Ovary (tissue), 9 donors: Measurements from ENCODE around the gene ROCK1. TPM values are rescaled to one million over a fixed set of nuclear protein-coding genes. Genes with fewer than 3 reads are reported as not detected.
A peak's percentile ranks its signal among the peaks of the same experiment; 100 is the strongest.

Experiments used
- DNase-seq, 5 donors: peaks; one replicate each; pipeline ENCODE4 v3.0.0-alpha.2; 2019 to 2020
- H3K27ac ChIP-seq, 2 donors: fragments of 200-600 bp; one replicate each; pipeline versions ENCODE4 v1.5.1 to v1.8.0; 2019 to 2022
- H3K27me3 ChIP-seq: fragments of 200-600 bp; one replicate; pipeline ENCODE4 v1.8.0; 2022
- H3K36me3 ChIP-seq: fragments of 200-600 bp; sonication (generic); one replicate; pipeline ENCODE4 v1.5.1; 2019
- H3K4me1 ChIP-seq: one replicate; pipeline ENCODE4 v1.8.1; 2013; ENCODE audit warnings: mild to moderate bottlenecking, moderate library complexity; ENCODE audit not compliant: insufficient read depth
- H3K4me3 ChIP-seq: fragments of 200-600 bp; sonication (generic); one replicate; pipeline ENCODE4 v1.5.1; 2017
- H3K9me3 ChIP-seq, 2 donors: fragments of 200-600 bp in 1 of 2; sonication (generic) in 1 of 2; one replicate each; pipeline versions ENCODE4 v1.5.1 to v1.8.1; 2013 to 2019; ENCODE audit warnings: mild to moderate bottlenecking in 1 of 2, moderate library complexity in 1 of 2
- EP300 ChIP-seq: sonication (generic); formaldehyde crosslinking; IDR thresholded peaks from one replicate; pipeline ENCODE4 v1.6.1; 2017; ENCODE audit warnings: antibody characterized with exemption
- POLR2A ChIP-seq: fragments of 450-650 bp; IDR thresholded peaks from one replicate; pipeline ENCODE4 v1.6.1; 2017; ENCODE audit warnings: antibody characterized with exemption, mild to moderate bottlenecking, moderate library complexity
- WGBS, 3 donors: extraction: QIAGEN DNeasy Blood & Tissue Kit in 1 of 3; methylation state at CpG; one replicate each; pipeline versions ENCODE4 v1.1.5 to v1.1.7; 2013 to 2017; 5-methylcytosine and 5-hydroxymethylcytosine counted together
- intact Hi-C, 4 donors: fragments of 100-400 bp; cut with DNase I; formaldehyde crosslinking; loops; one replicate each; pipeline versions ENCODE4 v1.11.0 to v1.15.1; 2022 to 2023
- polyA plus RNA-seq, 2 donors: library from polyadenylated mRNA; stranded (reverse); fragments of 200-250 nt in 1 of 2; fragments of 350-450 nt in 1 of 2; fragmentation: Illumina TruSeq in 1 of 2; extraction: RNeasy Lipid Tissue Mini Kit (QIAGEN cat#74804) in 1 of 2; gene quantifications; one replicate each; pipeline ENCODE4 v1.2.3, GENCODE V29; 2013 to 2014
- total RNA-seq, 7 donors: library from RNA; depleted of rRNA in 2 of 7; stranded (reverse); fragments of >200 nt in 2 of 7; fragmentation: NEBNext Ultra II Directional in 3 of 7; extraction: Animal tissue kit (Norgen Biotek cat#: 25700) in 3 of 7; gene quantifications; one replicate each; pipeline versions ENCODE4 v1.1.0 to v1.2.4, GENCODE V29; 2016 to 2023
- TF ChIP-seq, protein P1 (sequence below), 3 donors: fragments of 450-650 bp in 2 of 3; fragments of 200-600 bp in 1 of 3; IDR thresholded peaks; one replicate each; pipeline versions ENCODE4 v1.5.1 to v1.8.0; 2016 to 2022; ENCODE audit warnings: antibody characterized with exemption in 3 of 3, mild to moderate bottlenecking in 1 of 3
- donor health status: DM: no; HTN: no; CAD: no; lungs with moderate emphysema.
- donor health status: DM: no; HTN: no; CAD: no.
- donor health status: Bipolar disorder and iron deficiency.
- donor health status: DM: yes; HTN: yes; CAD: no.
- donor health status: DM: no; HTN: no; CAD: no.
- donor health status: DM: yes; HTN: yes; CAD: no.

Gene ROCK1
- total and polyA plus RNA-seq, 9 donors = 18.3 to 47.7 (median 43.0) TPM

DNA sequence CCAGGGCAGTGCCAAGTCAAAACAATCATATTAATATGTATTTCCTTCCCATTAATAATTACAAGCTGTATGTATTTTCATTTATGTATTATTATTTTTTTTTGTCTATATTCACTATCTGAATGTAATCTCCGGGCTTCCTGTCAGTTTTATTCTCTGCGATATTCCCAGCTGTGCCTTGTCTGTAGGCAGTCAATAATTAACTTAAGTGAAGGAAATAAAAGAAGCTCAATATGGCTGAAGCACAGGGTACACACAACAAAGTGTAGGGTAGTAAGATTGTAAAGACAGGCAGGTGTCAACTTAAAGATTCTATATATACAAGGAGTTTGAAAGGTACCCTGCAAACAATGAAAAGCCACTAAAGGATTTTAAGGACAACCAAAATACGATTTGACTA lies 122.9 kb downstream of the ROCK1 start:
- Histone ChIP-seq H3K27me3 (no peaks in the 10 kb centered on the region), H3K36me3 (no peaks in the 10 kb centered on the region), H3K4me3 (no peak overlapping the region), H3K27ac (no peak overlapping the region), H3K4me1 (no peaks in the 10 kb centered on the region), H3K9me3 (no peaks in the 10 kb centered on the region)
- intact Hi-C loops = loop anchor here in 1 of 4 donors (10.0 kb wide), 1 partner anchor 126 kb away; the partner anchor contains the start of gene ROCK1
- WGBS, 3 donors = 89 to 94% (median 92%) methylated on average over 3 of the region's 3 CpGs
- TF ChIP-seq, protein P1, sequence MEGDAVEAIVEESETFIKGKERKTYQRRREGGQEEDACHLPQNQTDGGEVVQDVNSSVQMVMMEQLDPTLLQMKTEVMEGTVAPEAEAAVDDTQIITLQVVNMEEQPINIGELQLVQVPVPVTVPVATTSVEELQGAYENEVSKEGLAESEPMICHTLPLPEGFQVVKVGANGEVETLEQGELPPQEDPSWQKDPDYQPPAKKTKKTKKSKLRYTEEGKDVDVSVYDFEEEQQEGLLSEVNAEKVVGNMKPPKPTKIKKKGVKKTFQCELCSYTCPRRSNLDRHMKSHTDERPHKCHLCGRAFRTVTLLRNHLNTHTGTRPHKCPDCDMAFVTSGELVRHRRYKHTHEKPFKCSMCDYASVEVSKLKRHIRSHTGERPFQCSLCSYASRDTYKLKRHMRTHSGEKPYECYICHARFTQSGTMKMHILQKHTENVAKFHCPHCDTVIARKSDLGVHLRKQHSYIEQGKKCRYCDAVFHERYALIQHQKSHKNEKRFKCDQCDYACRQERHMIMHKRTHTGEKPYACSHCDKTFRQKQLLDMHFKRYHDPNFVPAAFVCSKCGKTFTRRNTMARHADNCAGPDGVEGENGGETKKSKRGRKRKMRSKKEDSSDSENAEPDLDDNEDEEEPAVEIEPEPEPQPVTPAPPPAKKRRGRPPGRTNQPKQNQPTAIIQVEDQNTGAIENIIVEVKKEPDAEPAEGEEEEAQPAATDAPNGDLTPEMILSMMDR (IDR thresholded peaks at IDR 0.05) = no peak
- TF ChIP-seq POLR2A (no peak), EP300 (no peak)
- no peak for DNase-seq

DNA sequence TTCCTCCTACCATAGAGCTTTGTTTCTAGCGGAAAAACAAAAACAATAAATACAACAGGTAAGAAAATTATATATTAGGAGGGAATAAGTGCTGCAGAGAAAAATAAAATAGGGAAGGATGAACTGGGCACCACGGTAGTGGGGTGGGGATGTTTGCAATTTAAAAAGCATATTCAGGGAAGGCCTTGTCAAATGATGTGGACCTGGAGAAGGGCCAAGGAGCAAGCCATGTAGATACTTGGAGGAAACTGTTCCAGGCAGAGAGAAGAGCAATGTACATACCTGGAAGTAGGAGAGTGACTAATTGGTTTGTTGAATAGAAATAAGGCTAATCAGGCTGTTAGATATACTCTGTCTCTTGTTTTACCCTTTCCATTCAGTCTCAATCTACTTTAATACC lies 136.5 kb downstream of the ROCK1 start:
- no peak for TF ChIP-seq EP300
- TF ChIP-seq POLR2A = no peak
- TF ChIP-seq, protein P1 (IDR thresholded peaks at IDR 0.05) = no peak
- Histone ChIP-seq H3K27me3 (no peaks in the 10 kb centered on the region), H3K9me3 (no peaks in the 10 kb centered on the region), H3K4me1 (no peaks in the 10 kb centered on the region), H3K36me3 (no peaks in the 10 kb centered on the region), H3K27ac (no peak overlapping the region), H3K4me3 (no peak overlapping the region)
- 90 to 94% (median 90%) methylated on average over 2 of the region's 2 CpGs for WGBS, 3 donors
- DNase-seq = no peak
- intact Hi-C loops = no loop called here

DNA sequence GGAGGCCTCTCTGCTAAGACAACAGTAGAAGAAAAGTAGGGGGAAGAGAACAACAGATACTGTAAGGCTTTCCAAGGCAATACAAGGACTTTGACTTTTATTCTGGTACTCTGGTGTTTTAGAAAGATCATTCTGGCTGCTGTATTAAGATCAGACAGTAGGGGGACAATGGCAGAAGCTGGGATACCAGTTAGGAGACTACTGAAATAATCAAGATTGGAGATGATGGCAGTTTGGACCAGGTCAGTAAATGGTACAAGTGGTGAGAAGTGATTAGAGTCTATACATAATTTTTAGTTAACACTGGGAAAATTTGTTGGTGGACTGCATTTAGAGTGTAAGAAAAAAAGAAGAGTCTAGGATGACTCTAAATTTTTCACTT lies 139.7 kb downstream of the ROCK1 start:
- H3K9me3 ChIP-seq = no peaks in the 10 kb centered on the region
- H3K4me1 ChIP-seq = no peaks in the 10 kb centered on the region
- H3K27ac ChIP-seq = no peak overlapping the region
- H3K27me3 ChIP-seq = no peaks in the 10 kb centered on the region
- TF ChIP-seq, protein P1 (IDR thresholded peaks at IDR 0.05) = peak in 1 of 3 donors; percentile 11
- no peak for TF ChIP-seq POLR2A
- no peaks in the 10 kb centered on the region for H3K36me3 ChIP-seq
- no peak overlapping the region for H3K4me3 ChIP-seq
- DNase-seq = no peak
- intact Hi-C loops = no loop called here

DNA sequence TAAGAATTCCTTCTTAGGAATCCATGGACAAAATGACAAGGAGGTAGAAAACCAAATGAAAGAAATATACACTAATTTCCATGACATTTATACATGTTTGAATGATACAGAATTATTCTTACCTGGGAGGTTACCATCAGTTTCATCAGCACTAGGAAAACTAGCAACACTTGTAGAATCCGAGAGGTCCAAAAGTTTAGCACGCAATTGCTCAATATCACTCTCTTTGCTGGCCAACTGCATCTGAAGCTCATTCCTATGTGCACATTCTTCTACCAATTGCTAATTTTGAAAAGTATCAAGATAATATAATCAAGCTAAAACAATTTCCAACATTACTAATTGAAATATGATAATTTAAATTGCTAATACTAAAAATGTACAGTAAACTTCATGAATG lies 144.8 kb downstream of the ROCK1 start:
- no peak for DNase-seq
- Histone ChIP-seq H3K27ac (no peak overlapping the region), H3K36me3 (no peaks in the 10 kb centered on the region), H3K27me3 (no peaks in the 10 kb centered on the region), H3K4me3 (no peak overlapping the region), H3K4me1 (no peaks in the 10 kb centered on the region), H3K9me3 (no peaks in the 10 kb centered on the region)
- TF ChIP-seq, protein P1 (IDR thresholded peaks at IDR 0.05) = no peak
- 97 to 98% (median 97%) methylated on average over 2 of the region's 2 CpGs for WGBS, 3 donors
- intact Hi-C loops = no loop called here

DNA sequence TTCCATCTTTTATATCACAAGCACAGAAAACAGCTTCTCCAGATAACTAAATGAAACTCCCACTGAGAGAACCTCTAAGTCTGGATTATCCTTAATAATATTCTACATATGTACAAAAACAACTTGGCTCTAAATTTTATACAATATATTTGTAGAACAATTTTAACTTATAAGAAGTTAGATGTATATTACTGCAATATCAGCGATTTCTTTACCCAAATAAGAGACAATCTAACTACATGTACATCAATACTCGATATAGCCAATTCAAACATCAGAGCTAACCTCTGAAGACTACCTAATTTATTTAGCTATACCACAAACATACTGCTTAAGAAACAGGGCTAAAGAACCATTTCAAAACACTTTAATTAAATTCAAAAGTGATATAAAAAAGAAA lies 148.6 kb downstream of the ROCK1 start:
- intact Hi-C loops = no loop called here
- H3K9me3 ChIP-seq = no peaks in the 10 kb centered on the region
- no peaks in the 10 kb centered on the region for H3K36me3 ChIP-seq
- no peaks in the 10 kb centered on the region for H3K4me1 ChIP-seq
- no peak overlapping the region for H3K4me3 ChIP-seq
- DNase-seq = no peak
- no peak overlapping the region for H3K27ac ChIP-seq
- TF ChIP-seq, protein P1 (IDR thresholded peaks at IDR 0.05) = no peak
- no peak for TF ChIP-seq POLR2A
- TF ChIP-seq EP300 = no peak
- 95 to 98% (median 96%) methylated on average over 2 of the region's 2 CpGs for WGBS, 3 donors
- H3K27me3 ChIP-seq = no peaks in the 10 kb centered on the region
